Spinal cord (tissue), 10 donors: ENCODE measurements around the gene IQGAP3. TPM values are rescaled to one million over a fixed set of nuclear protein-coding genes. Genes with fewer than 3 reads are reported as not detected.

ENCODE experiments used
- DNase-seq, 6 donors: peaks; one replicate each; pipeline versions ENCODE4 v3.0.0 to v3.0.0-alpha.2; 2013 to 2015; ENCODE audit warnings: low spot score in 6 of 6, low read depth in 4 of 6
- H3K27ac ChIP-seq: one replicate; pipeline ENCODE4 v1.5.1; 2013; ENCODE audit warnings: low read depth, low read length, control low read depth
- H3K27me3 ChIP-seq: one replicate; pipeline ENCODE4 v1.6.1; 2013; ENCODE audit warnings: low read length; ENCODE audit not compliant: control insufficient read depth, insufficient read depth
- H3K36me3 ChIP-seq: one replicate; pipeline ENCODE4 v1.6.1; 2013; ENCODE audit warnings: low read length; ENCODE audit not compliant: control insufficient read depth, insufficient read depth
- H3K4me1 ChIP-seq: one replicate; pipeline ENCODE4 v1.6.1; 2013; ENCODE audit warnings: low read length; ENCODE audit not compliant: control insufficient read depth, insufficient read depth
- H3K4me3 ChIP-seq: one replicate; pipeline ENCODE4 v1.5.1; 2013; ENCODE audit warnings: low read depth, low read length, control low read depth
- H3K9me3 ChIP-seq: one replicate; pipeline ENCODE4 v1.6.1; 2013; ENCODE audit warnings: low read length; ENCODE audit not compliant: control insufficient read depth, insufficient read depth
- WGBS: methylation state at CpG from one replicate; pipeline ENCODE4 v1.1.5; 2013; ENCODE audit warnings: missing lambda C conversion rate; ENCODE audit not compliant: insufficient coverage; 5-methylcytosine and 5-hydroxymethylcytosine counted together
- polyA plus RNA-seq, 2 donors: library from polyadenylated mRNA; unstranded; fragments of 120-200 nt; gene quantifications; one replicate each; pipeline ENCODE4 v1.2.1, GENCODE V29; 2013; ENCODE audit not compliant: insufficient read length in 2 of 2
- total RNA-seq, 2 donors: library from RNA; depleted of rRNA in 1 of 2; stranded (reverse); fragments of 120-200 nt in 1 of 2; fragments of >200 nt in 1 of 2; gene quantifications; one replicate each; pipeline versions ENCODE4 v1.2.3 to v1.2.4, GENCODE V29; 2013 to 2014
- donor health status: healthy.

The IQGAP3 gene
- total and polyA plus RNA-seq, 4 donors, result 4.9 to 10.4 (median 7.0) TPM

DNA sequence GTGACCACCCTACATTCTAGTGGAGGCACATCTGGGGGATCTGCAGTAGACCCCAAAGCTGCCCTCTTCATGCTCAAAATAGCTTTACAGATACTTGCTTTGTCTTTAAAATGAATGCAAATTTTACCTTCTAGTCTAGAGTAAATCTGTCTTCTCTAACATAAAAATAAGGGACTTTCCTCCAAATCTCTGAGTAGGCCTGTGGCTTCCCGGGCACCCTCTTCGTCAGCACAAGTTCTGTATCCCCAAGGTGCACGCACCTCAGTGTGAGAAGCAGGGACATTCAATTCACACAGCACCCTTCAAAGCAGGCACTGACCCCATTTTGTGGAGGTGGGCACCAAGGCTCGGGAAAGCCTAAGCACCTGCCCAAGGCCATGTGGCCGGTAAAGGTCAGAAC lies 90.8 kb downstream of the IQGAP3 start:
- H3K9me3 ChIP-seq, result no peaks in the 10 kb centered on the region
- peaks cover 75% of the 10 kb centered on the region for H3K36me3 ChIP-seq
- WGBS, result 77% methylated on average over 4 of the region's 5 CpGs
- H3K4me1 ChIP-seq, result peaks cover 21% of the 10 kb centered on the region
- H3K4me3 ChIP-seq, result no peak overlapping the region
- H3K27me3 ChIP-seq, result no peaks in the 10 kb centered on the region
- DNase-seq, result no peak
- no peak overlapping the region for H3K27ac ChIP-seq

DNA sequence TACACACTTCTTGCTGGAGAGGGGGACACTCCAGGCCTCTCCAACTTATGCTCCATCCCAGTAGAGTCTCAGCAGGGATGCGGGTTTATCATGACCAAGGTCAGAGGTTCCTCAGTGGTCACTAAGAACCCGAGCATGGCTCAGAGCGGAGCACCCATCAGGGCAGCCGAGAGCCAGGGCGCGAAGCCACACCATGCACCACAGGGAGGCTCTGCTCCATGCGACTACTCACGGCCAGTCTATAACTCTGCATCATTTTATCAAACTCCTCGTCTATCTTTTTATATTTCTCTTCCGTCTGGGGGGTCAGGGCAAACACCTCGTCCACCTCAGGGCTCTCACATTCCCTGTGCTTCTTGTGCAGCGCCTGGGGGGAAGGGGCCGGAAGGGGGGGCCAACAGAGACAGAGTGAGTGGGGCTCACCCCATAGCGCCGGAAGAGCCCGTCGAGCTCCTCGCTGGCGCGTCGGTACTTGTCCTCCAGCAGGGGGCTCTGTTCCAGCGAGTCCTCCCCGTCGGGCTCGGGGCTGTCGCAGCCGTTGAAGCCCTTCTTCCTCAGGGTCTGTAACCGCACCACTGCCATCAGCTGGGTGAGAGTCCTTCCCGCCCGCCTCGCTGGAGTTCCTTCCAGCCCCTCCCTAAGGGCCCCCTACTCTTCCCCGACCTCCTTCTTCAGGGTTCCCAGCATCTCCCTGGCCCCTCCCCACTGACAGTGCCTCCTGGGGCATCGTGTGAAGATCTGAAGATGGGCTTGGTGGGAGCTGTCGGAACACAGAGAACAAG lies 91.8 kb downstream of the IQGAP3 start:
- Histone ChIP-seq H3K27me3 (no peaks in the 10 kb centered on the region), H3K4me3 (no peak overlapping the region), H3K9me3 (no peaks in the 10 kb centered on the region), H3K4me1 (peaks cover 18% of the 10 kb centered on the region), H3K36me3 (peaks cover 80% of the 10 kb centered on the region), H3K27ac (no peak overlapping the region)
- WGBS, result 40% methylated on average over 30 of the region's 34 CpGs
- DNase-seq, result peak in 2 of 6 donors; percentile 73 to 83

DNA sequence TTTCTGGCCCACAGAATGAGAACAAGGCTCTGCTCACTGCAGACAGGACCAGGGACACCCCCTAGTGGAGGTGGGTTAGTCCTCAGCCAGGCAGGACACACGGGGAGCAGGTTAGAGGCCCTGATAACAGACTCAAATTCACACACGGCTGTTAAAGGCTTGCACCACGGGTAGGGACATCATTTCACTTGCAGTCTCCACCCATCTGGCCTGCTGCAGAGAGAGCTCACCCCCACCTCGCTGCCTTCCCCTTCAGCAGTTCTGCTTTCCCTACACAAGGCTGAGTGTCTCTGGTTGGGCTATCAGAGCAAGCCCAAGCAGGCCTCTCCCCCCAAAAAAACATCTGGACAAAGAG lies 92.4 kb downstream of the IQGAP3 start:
- peaks cover 18% of the 10 kb centered on the region for H3K4me1 ChIP-seq
- H3K27ac ChIP-seq, result no peak overlapping the region
- peaks cover 86% of the 10 kb centered on the region for H3K36me3 ChIP-seq
- no peaks in the 10 kb centered on the region for H3K27me3 ChIP-seq
- 50% methylated on average over 4 of the region's 4 CpGs for WGBS
- no peaks in the 10 kb centered on the region for H3K9me3 ChIP-seq
- no peak overlapping the region for H3K4me3 ChIP-seq
- no peak for DNase-seq

DNA sequence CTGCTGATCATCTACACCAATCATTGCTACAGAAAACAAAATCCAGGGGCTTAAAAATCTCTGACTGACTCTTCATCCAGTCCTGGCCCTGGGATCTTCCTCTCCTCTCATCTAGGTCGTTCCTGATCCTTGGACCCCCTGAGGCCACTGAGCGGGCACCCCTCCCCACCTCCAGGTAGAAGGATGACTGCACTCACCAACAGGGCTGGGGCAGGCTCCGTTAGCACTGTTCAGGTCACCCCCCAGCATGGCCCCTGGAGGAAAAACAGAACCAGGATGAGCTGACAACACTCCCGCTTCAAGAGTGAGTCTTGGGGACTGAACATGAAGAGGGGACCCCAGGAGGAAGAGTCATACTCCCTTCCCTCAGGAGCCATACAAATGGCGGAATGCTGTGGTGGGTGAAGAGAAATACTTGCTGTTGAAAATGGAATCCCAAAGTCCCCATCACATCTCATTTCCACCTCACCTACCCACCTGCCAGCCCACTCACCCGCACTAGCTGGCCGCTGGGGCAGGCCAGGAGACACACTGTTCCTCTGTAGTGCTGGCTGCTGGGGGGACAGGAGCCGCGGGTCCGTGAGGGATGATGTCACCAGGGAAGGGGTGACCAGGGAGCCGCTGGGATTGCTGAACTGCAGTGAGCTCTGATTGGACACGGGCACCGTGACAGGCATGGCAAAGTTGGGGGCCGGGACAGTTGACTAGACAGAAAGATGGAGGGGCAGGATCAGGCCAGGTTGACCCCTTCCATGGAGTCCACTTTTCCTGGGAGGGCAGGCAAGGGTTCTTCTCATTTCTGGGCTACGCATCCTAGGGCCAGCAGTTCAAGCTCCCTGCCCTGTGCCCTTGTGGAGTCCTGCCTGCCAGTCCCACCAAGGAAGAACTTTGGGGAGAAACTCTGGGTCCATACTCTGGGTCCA lies 93.0 kb downstream of the IQGAP3 start:
- no peak overlapping the region for H3K27ac ChIP-seq
- 81% methylated on average over 13 of the region's 15 CpGs for WGBS

DNA sequence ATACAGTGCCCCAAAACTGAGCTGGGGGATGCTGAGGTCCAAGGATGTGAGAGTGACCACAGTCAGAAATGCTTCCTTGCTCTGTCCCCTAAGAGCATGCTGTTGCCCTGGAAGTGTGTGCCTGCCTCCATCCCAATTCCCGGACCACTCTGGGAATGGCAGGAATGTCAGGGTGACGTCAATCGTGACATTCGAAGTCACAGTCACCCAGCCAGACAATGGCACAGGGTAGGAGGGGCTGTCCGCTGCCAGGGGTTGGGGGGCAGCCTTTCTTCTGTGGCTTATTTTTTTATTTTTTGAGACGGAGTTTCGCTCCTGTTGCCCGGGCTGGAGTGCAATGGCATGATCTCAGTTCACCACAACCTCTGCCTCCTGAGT lies 94.1 kb downstream of the IQGAP3 start:
- Histone ChIP-seq H3K9me3 (no peaks in the 10 kb centered on the region), H3K27ac (no peak overlapping the region), H3K4me1 (peaks cover 18% of the 10 kb centered on the region), H3K36me3 (peaks cover 97% of the 10 kb centered on the region), H3K4me3 (no peak overlapping the region), H3K27me3 (no peaks in the 10 kb centered on the region)
- DNase-seq, result no peak
- 93% methylated on average over 4 of the region's 8 CpGs for WGBS

More for the DNA sequence above, 93.0 kb downstream of the IQGAP3 start:
- Histone ChIP-seq H3K4me1 (peaks cover 18% of the 10 kb centered on the region), H3K4me3 (no peak overlapping the region), H3K27me3 (no peaks in the 10 kb centered on the region), H3K36me3 (peaks cover 89% of the 10 kb centered on the region), H3K9me3 (no peaks in the 10 kb centered on the region)
- DNase-seq, result no peak

DNA sequence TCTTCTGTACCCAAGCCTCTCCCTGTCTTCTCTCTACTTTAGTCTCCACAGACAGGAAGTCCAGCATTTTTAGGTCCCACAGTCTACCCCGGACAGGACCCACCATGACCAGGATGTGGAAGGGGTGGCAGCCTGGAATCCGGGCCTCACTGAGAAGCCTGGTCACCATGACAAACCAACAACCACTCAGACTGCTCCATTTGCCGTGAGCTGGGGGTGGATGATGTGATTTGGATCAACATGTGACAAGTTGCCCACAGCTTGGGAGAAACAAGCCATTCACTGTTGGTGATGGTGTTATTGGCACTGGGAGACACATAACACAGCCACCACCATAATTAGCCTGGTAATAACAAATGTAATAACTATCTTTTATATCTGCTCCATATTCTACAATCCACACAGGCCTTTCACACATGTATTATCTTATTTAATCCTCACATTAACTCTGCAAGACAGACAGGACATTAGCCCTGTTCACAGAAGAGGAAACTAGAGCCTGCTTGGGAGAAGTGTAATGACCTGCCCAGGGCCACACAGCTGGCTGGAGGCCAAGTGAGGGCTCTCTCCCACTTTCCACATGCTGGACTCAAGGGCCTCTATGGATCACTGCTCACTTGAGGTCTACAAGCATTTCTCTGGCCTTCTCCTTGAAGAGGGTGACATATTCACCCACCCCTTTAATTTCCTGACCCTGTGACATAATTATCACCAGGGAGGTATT lies 94.7 kb downstream of the IQGAP3 start:
- no peak overlapping the region for H3K4me3 ChIP-seq
- DNase-seq, result peak in 1 of 6 donors; percentile 41
- no peaks in the 10 kb centered on the region for H3K9me3 ChIP-seq
- H3K27ac ChIP-seq, result no peak overlapping the region
- peaks cover 18% of the 10 kb centered on the region for H3K4me1 ChIP-seq
- H3K36me3 ChIP-seq, result peaks cover 97% of the 10 kb centered on the region
- no CpG with 5 or more reads among the region's 3 CpGs for WGBS
- H3K27me3 ChIP-seq, result no peaks in the 10 kb centered on the region

DNA sequence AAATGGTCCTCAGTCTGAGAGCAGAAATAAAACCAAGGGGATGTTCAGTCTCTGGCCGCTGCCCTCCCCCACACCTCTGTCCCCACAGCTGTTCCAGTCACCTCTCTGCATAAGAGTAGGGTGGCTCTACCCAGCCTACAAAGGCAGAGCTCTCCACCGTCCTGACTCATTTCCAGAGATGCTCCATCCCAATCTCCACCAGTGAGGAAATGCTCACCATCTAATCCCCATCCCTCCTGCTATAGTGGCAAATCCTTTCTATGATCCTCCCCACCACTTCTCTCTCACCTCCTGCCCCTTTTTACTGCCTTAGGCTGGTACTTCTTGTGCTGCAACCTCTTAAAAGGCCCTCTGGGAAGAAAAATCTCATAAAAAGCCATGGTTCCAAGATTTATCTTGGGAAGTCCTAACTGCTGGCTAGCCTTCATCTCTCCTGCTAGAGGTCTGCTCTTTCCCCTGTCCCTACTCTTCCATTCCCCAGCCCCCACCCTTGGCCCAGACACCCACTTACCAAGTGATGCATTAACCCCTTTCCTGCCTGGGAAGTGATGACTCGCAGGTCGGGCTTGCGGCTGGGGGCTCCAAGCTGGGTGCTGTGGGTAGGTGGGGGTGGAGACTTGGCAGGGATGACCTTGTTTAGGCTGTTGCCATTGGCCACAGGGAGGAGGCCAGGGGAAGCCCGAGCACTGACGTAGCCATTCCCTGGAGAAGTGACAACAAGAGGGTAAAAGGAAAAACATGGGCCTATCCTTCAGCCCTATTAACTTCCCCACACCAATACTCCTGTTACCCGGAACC lies 95.7 kb downstream of the IQGAP3 start:
- 45% methylated on average over 2 of the region's 8 CpGs for WGBS
- Histone ChIP-seq H3K4me3 (no peak overlapping the region), H3K36me3 (peaks cover 96% of the 10 kb centered on the region), H3K27ac (no peak overlapping the region), H3K9me3 (no peaks in the 10 kb centered on the region), H3K4me1 (peaks cover 18% of the 10 kb centered on the region), H3K27me3 (no peaks in the 10 kb centered on the region)
- no peak for DNase-seq

DNA sequence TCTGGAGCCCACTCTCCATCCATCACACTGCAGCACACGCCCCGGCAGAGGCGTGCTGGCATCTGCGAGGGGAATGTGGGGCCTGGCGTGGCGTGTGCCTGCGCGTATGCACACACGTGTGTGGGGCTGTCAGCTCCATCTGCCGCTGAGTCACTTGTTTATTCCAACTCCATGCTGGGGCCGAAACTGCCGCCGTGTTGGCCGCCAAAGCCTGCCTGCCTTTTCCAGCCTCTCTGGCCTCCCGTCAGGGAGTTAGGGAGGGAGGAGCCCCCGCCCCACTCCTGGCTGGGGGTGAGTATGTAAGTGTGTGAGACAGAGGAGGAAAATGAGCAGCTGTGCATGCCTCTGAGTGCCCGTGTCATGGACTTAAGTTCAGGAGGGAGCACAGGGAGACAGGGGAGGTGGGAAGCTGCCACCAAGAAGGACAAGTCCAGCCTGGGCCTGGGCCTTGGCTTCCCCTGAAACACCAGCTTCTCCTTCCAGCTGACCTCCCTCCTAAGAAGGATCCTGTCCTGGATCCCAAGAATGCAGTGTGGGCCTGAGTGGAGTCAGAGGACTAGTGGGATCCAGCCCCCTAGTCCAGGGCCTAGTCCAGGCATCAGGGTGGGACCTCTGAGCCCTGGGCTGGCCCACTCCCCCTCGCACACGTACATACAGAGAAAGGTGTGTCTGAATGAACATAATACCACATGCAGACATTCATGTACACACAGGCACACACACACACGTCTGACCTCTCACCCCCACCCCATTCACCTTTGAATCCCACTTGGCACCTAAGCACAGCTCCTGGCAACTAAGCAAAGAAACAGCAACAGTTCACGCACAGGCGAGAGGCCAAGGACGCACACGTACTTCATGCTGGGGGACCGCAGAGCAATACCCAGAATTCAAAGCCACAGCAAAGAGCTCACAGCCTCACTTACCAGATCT lies 96.5 kb downstream of the IQGAP3 start:
- Histone ChIP-seq H3K9me3 (no peaks in the 10 kb centered on the region), H3K4me3 (no peak overlapping the region), H3K27me3 (no peaks in the 10 kb centered on the region), H3K27ac (no peak overlapping the region), H3K4me1 (peaks cover 15% of the 10 kb centered on the region), H3K36me3 (peaks cover 96% of the 10 kb centered on the region)
- 76% methylated on average over 25 of the region's 25 CpGs for WGBS
- peak in 1 of 6 donors; percentile 41 for DNase-seq
